Measurements from ENCODE around the gene EMCN. TPM values are rescaled to one million over a fixed set of nuclear protein-coding genes. Genes with fewer than 3 reads are reported as not detected.
"Not testable (repeated sequence)": the region's sequence is repeated elsewhere in the genome, so short reads cannot be mapped to it uniquely, and the experiment has no call there.

EMCN gene
- polyA plus RNA-seq, 4 donors = 114 to 183 (median 163) TPM

DNA sequence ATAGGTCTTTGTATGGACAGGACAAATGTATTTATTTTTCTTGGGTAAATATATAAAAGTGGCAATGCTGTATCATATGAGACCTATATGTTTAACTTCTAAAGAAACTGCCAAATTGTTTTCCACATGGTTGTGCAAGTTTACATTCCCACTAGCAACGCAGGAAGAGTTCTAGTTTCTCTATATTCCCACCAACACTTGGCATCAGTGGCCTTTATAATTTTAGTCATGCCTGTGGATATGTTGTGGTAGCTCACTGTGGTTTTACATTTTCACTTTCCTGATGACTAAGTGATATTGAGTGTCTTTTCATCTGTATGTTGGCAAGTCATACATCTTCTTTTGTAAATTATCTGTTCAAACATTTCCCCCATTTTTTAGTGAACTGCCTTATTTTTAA is 126.0 kb downstream of the EMCN start:
- DNase-seq (ENCODE audit: low read depth in 4 of 4, low spot score in 3 of 4) = no peak

DNA sequence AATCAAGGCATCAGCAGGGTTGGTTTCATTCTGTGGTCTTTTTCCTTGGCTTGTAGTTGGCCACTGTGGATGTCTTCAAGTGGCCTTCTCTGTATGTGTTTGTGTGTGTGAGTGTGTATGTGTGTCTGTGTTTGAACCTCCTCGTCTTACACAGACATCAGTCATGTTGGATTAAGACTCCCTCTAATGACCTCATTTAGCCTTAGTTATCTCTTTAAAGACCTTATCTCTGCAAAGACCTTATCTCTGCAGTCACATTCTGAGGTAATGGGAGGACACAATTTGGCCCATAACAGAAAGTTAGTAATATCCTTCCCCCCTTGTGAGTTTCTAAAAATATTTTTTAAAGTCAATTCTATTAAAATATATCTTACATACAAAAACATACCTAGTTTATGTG is 126.7 kb downstream of the EMCN start:
- DNase-seq (ENCODE audit: low read depth in 4 of 4, low spot score in 3 of 4) = no peak

- DNase-seq (ENCODE audit: low read depth in 4 of 4, low spot score in 3 of 4) = no peak
Observed at GRCh38 chr4:100386270-100386669, 131.6 kb downstream of the EMCN start.

DNA sequence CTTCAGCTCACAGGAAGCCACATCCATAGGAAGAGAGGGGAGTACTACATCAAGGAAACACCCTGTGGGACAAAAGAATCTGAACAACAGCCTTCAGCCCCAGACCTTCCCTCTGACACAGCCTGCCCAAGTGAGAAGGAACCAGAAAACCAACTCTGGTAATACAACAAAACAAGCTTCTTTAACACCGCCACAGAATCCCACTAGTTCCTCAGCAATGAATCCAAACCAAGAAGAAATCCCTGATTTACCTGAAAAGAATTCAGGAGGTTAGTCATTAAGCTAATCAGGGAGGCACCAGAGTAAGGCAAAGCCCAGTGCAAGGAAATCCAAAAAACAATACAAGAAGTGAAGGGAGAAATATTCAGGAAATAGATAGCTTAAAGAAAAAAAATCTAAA is 137.4 kb downstream of the EMCN start:
- not testable (repeated sequence) for DNase-seq (ENCODE audit: low read depth in 4 of 4, low spot score in 3 of 4)

- DNase-seq (ENCODE audit: low read depth in 4 of 4, low spot score in 3 of 4) = no peak
Observed at GRCh38 chr4:100379583-100380105, 138.2 kb downstream of the EMCN start.

- DNase-seq (ENCODE audit: low read depth in 4 of 4, low spot score in 3 of 4) = no peak
Observed at GRCh38 chr4:100372432-100372831, 145.4 kb downstream of the EMCN start.

- no peak for DNase-seq (ENCODE audit: low read depth in 4 of 4, low spot score in 3 of 4)
Observed at GRCh38 chr4:100369871-100370270, 148.0 kb downstream of the EMCN start.

- no peak for DNase-seq (ENCODE audit: low read depth in 4 of 4, low spot score in 3 of 4)
Observed at GRCh38 chr4:100367451-100367850, 150.4 kb downstream of the EMCN start.

GRCh38 chr4:100366213-100366612 is 151.6 kb downstream of the EMCN start:
- DNase-seq (ENCODE audit: low read depth in 4 of 4, low spot score in 3 of 4) = no peak

DNA sequence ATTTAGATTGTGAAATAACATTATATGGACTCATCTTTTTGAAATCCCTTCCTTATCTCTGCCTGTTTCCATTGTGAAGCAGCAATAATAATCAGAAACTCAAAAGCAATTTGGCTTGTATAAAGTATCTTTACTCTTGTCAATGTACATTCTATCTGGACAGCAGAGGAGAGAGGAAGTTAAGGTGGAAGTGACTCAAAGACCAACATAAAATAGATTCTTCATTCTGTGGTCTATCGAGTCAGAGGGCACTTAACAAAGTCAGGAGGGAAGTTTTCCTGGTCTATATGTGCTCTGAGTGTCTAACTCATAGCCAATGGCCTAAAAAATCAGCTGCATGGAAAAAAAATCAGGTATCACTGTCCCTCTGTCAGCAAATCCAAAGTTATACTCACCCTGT is 155.5 kb downstream of the EMCN start:
- DNase-seq (ENCODE audit: low read depth in 4 of 4, low spot score in 3 of 4) = no peak

GRCh38 chr4:100361336-100361735 is 156.5 kb downstream of the EMCN start:
- DNase-seq (ENCODE audit: low read depth in 4 of 4, low spot score in 3 of 4) = no peak

DNA sequence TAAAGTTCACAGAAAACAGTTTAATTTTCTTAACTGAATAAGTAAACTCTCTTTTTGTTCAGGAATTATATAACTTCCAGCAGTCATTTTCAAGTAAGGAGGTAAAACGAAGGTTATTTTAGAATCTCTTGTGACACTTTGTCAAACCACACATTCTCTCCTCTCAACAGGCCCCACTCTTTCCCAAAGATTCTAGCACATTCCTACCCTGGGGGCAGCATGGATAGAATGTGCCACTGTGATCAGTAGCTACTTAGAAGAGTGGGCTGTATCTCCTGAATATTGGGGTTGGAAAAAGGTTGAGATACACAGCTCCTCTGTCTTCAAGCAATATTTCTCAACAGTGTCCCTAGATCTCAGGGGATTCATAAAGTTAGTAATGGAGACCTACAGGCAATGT is 157.6 kb downstream of the EMCN start:
- no peak for DNase-seq (ENCODE audit: low read depth in 4 of 4, low spot score in 3 of 4)

DNA sequence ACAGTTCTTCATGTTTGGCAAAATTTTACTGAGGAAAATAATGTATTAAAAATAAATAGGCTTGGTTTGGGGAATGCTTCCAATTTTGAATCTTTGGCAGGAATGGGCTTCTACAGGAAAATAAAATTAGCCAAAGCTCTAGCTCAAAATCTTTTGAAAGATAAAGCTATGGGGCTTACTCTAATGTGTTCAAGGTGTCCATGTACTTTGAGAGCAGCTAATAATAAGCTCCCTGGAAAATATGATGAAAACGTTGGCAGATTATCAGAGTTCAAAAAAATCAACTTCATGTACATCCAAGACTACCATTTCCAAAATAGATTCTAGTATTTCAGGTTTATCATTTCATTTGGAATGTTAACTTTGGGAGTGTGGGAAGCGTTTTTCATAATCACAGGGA is 158.4 kb downstream of the EMCN start:
- DNase-seq (ENCODE audit: low read depth in 4 of 4, low spot score in 3 of 4) = no peak

DNA sequence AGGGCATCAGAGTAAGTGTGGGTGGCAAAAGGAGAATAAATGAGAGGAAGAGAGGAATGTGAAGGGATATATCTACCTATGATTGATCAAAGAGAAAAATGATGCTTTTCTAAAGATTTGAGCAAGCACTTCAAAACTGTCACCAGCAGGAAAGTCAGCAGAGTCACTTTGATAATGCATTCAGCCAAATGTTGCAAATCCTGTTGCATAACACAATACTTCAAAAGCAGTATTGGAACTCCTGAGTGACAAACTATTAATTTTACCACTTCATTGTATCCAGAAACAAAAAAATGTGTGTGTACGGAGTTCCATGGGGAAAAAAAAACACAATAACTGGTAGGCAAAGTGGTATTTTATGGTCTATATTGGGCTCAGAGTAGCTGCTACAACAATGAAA is 160.3 kb downstream of the EMCN start:
- DNase-seq (ENCODE audit: low read depth in 4 of 4, low spot score in 3 of 4) = no peak

GRCh38 chr4:100356172-100356571 is 161.7 kb downstream of the EMCN start:
- DNase-seq (ENCODE audit: low read depth in 4 of 4, low spot score in 3 of 4) = no peak

DNA sequence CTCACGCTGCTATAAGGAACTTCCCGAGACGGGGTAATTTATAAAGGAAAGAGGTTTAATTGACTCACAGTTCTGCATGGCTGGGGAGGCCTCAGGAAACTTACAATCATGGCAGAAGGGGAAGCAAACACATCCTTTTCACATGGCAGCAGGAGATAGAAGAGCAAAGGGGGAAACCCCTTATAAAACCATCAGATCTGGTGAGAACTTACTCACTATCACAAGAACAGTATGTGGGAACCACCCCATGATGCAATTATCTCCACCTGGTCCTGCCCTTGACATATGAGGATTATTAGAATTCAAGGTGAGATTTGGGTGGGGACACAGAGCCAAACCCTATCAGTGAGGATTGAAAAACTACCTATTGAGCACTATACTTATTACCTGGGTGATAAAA is 165.5 kb downstream of the EMCN start:
- DNase-seq (ENCODE audit: low read depth in 4 of 4, low spot score in 3 of 4) = not testable (repeated sequence)

DNA sequence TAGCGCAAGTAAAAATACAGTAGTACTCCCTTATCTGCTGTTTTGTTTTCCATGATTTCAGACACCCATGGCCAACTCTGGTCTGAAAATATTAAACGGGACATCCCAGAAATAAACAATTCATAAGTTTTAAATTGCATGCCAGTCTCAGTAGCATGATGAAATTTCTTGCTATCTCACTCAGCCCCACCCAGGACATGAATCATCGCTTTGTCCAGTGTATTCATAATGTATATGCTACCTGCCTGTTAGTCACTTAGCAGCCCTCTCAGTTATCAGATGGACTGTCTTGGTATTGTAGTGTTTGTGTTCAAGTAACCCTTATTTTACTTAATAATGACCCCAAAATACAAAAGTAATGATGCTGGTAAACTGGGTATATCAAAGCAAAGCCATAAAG is 169.3 kb downstream of the EMCN start:
- DNase-seq (ENCODE audit: low read depth in 4 of 4, low spot score in 3 of 4) = no peak

DNA sequence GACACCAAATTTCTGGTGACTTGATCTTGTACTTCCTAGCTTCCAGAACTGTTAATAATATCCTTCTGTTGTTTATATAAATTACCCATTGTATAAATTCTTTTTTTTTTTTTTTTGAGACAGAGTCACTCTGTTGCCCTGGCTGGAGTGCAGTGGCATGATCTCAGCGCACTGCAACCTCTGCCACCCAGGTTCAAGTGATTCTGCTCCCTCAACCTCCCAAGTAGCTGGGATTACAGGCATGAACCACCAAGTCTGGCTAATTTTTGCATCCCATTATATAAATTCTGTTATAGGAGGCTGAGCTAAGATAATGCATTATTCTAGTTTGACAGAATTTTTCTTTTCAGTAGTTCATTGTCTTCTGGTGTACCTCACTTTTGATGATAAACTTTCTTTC is 170.6 kb downstream of the EMCN start:
- DNase-seq (ENCODE audit: low read depth in 4 of 4, low spot score in 3 of 4) = no peak

DNA sequence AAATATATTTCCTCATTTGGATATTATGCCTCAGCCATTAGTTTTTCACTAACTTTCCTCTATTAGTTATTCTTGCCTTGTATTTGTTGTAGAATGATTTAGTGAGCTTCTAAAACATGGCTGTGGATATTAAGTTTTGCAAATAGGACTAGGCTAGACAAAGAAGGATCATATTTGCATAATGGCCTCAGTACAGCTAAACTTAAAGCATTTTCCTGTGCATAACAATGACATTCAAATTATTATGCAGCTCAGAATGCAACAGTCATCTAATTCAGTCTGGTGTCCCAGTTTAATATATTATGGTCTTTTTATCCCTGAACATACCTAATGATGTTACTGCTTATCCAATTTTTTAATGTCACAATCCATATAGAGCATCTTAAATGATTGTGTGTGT is 172.2 kb downstream of the EMCN start:
- DNase-seq (ENCODE audit: low read depth in 4 of 4, low spot score in 3 of 4) = no peak

Data from right renal pelvis (tissue), 4 donors.